Measurements from ENCODE around the gene SLC25A3.

DNA sequence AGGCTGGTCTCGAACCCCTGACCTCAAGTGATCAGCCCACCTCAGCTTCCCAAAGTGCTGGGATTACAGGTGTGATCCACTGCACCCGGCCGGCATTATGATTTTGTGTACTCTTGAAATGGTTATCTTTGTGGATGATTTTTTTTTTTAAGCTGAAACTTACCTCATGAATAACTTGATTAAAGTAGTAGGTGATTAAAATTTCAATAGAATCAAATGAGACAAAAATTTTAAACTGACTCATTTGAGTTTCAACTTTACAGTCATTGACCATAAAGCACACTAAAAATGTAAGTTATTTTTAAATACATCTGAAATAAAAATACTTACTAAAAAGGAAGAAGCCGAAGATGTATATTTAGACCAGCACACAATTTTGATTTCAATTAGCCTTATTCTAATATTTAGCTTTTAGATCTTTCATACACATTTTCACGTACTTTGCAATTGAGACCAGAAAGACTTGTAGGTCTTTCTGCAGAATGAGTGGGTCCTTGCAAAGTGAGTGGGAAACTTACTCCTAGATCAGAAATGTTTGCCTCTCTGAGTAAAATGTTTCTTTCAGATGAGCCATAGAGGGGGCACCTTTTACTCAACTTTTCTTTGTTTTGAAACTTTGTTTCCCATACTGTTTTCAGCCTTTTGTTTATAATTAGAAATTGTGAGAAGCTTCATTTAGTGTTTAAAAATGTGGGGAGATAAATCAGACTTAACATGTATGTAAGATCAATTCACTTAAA lies 43.9 kb upstream of the SLC25A3 start:
- no peak for TF ChIP-seq POLR2AphosphoS5 (IDR thresholded peaks at IDR 0.05)
- TF ChIP-seq, protein P1, sequence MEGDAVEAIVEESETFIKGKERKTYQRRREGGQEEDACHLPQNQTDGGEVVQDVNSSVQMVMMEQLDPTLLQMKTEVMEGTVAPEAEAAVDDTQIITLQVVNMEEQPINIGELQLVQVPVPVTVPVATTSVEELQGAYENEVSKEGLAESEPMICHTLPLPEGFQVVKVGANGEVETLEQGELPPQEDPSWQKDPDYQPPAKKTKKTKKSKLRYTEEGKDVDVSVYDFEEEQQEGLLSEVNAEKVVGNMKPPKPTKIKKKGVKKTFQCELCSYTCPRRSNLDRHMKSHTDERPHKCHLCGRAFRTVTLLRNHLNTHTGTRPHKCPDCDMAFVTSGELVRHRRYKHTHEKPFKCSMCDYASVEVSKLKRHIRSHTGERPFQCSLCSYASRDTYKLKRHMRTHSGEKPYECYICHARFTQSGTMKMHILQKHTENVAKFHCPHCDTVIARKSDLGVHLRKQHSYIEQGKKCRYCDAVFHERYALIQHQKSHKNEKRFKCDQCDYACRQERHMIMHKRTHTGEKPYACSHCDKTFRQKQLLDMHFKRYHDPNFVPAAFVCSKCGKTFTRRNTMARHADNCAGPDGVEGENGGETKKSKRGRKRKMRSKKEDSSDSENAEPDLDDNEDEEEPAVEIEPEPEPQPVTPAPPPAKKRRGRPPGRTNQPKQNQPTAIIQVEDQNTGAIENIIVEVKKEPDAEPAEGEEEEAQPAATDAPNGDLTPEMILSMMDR (IDR thresholded peaks at IDR 0.05) = no peak

All from sigmoid colon (tissue), 4 donors.